ENCODE measurements around the gene MYMK.

DNA sequence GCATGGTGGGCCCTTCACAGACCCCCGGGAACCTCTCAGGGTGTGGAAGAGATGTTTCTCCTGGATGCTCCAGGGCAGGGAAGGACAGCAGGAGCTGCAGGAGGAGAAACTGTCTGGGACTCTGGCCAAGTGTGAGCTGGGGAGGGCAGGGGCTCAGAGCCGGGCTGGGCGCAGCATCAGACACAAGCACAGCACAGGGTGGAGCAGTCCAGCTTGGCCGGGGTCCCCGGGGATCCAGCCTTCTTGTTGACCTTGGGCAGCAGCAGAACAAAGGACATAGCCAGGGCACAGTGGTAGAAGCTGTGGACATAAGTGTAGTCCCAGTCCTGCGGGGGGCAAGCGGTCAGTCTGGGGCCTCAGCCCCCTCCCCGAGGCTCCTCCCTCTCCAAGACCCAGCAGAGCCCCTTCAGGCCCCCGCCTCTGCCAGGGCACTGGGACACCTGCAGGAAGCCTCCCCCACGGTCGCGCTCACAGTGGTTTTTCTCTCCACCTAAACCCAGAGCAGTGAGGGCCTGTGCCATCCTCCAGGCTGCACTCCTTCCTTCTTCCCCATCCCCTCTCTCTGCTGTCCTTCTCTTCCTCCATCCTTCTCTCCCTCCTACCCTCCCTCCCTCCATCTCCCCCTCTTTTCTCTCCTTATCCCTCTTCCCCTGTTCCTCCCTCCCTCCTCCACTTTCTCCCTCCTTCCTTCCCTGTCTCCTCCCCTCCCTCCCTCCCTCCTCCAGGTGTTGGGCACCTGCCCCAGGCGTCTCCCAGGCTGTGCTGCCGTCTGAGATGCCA lies 10.1 kb downstream of the MYMK start:
- TF ChIP-seq NFRKB (IDR thresholded peaks at IDR 0.05) (no peak), BHLHE40 (IDR thresholded peaks at IDR 0.05; ENCODE audit: borderline replicate concordance) (no peak), FOXA1 (IDR thresholded peaks at IDR 0.05) (no peak), HDGF (IDR thresholded peaks at IDR 0.05; ENCODE audit: borderline replicate concordance) (no peak), TARDBP (IDR thresholded peaks at IDR 0.05) (no peak), SUZ12 (IDR thresholded peaks at IDR 0.05) (no peak), L3MBTL2 (conservative IDR thresholded peaks at IDR 0.05) (no peak)
- TF ChIP-seq, protein P1, sequence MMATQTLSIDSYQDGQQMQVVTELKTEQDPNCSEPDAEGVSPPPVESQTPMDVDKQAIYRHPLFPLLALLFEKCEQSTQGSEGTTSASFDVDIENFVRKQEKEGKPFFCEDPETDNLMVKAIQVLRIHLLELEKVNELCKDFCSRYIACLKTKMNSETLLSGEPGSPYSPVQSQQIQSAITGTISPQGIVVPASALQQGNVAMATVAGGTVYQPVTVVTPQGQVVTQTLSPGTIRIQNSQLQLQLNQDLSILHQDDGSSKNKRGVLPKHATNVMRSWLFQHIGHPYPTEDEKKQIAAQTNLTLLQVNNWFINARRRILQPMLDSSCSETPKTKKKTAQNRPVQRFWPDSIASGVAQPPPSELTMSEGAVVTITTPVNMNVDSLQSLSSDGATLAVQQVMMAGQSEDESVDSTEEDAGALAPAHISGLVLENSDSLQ (IDR thresholded peaks at IDR 0.05): no peak

Data from HEK293T (cell line).